ENCODE measurements around the gene TSPYL4.
A peak's percentile ranks its signal among the peaks of the same experiment; 100 is the strongest.

Gene TSPYL4

DNA sequence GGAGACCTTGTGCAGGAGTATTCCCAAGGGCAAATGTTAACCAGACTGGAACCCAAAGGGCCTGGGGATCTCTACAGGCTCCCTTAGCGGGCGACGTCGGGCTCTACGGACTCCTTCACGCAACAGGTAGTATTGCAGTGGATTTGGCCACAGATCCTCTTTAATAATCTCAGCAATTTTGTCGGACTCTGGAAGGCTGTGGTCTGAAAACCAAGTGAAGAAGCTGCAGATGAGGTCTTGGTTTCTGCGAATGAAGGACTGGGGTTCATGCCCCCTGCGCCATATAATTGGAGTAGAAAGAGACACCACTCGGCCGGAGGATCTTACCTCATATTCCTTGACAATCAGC, 24.6 kb upstream of the TSPYL4 start:
- no peak for DNase-seq (ENCODE audit: low read depth, low spot score)
- peak overlapping the region; percentile 83 for H3K4me3 ChIP-seq (ENCODE audit: low read length)

DNA sequence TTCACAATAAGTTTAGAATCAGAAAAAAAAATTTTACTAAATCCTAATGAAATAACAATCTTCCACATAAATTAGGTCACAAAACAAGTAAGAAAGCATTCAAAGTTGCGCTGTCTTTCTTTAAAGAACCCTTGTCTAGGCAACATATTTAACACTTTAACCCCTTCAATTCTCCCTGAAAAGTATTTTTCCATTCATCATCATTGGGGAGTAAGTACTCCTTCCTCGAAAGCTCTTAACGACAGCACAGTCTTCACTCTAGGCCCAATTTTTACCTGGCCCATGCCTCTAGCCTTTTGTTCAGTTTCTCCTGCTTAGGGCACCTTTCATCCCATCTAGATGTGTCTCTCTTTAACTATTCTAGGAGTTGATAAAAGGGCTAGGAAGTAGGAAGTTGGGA, 23.2 kb upstream of the TSPYL4 start:
- no peak for DNase-seq (ENCODE audit: low read depth, low spot score)
- H3K4me3 ChIP-seq (ENCODE audit: low read length), result no peak overlapping the region

DNA sequence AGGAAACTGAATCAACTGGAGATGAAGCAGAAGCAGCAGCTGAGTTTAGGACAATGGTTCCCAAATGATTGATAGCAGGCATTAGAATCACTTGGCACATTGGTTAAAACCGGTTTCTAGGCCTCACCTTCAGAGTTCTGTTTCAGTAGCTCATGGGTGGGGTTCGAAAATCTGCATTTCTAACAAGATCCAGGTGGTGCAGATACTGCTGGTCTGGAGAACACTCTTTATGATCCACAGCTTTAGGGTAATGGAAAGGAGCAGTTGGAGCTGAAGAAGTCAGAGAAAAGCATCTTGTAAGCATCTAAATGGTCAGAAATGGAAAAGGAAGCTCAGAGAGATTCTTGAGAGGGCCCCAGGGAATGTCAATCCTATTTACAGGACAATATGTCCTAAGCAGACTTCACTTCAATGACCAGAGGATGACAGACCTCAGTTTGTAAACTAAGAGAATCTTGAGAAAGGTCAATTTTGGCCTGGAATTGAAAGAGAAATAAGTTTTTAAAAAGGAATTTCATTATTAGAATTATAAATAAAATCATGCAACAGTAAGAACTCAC, 17.4 kb upstream of the TSPYL4 start:
- DNase-seq (ENCODE audit: low read depth, low spot score), result no peak
- H3K4me3 ChIP-seq (ENCODE audit: low read length), result no peak overlapping the region

DNA sequence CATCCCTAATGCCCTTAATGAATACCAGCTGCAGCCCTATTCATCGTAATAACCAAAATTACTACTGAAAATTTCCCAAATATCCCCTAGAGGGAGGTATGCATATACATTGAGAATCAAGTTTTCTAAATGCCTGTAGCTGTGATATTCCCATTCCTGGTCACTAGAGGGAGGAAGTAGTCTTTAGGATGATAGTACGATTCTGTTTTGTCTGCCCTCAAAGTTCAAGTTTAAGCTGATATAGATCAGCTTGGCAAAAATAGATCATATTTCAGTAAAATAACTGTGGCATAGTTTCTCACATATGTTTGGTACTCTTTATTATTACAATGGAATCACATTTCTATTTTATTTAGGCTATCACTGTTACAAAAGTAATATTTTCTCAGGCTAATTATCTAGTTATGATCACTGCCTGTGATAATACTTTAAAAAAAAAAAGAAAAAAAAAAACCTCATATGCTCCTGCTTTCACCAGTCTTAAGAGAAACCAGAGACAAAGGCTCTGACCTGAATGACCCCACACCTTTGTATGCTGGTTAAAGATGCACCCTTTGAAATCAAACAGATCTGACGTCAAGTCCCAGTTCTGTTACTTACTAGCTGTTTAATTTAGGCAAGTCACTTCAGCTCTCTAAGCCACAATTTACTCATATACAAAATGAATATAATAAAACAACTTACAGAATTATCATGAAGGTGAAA, 14.9 kb upstream of the TSPYL4 start:
- no peak overlapping the region for H3K4me3 ChIP-seq (ENCODE audit: low read length)
- peak; percentile 70 for DNase-seq (ENCODE audit: low read depth, low spot score)

DNA sequence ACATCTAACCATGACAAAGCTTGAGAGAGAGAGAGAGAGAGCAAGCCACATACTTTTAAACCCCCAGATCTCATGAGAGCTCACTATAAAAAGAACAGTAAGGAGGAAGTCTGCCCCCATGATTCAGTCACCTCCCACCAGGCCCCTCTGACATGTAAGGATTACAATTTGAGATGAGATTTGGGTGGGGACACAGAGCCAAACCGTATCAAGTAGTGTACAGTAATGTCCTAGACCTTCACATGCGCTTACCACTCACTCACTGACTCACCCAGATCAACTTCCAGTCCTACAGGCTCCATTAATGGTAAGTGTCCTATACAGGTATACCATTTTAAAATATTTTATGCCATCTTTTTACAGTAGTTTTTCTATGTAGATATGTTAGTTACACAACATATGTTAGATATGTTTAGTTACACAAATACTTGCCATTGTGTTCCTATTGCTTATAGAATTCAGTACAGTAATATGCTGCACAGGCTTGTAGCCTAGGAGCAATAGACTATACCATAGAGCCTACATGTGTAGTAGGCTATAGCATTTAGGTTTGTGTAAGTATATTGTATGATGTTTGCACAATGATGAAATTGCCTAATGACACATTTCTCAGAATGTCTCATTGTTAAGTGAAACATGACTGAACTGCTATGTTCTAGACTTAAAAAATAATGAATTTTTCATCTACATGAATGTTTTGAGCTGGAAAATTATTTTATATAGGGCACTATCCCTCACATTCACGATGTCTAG, 14.1 kb upstream of the TSPYL4 start:
- no peak for DNase-seq (ENCODE audit: low read depth, low spot score)
- H3K4me3 ChIP-seq (ENCODE audit: low read length), result no peak overlapping the region

DNA sequence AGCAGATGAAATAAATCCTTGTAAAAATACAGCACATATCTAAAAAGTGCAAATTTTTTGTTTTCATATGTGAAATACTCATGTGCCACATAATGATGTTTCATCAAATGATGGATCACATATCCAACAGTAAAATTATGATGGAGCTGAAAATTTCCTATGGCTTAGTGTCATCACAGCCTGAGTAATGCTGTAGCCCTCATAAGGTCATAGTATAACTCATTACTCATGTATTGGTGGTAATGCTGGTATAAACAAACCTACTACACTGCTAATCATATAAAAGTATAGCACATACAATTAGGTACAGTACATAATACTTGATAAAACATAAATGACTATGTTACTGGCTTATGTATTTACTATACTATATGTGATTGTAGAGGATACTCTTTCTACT, 12.9 kb upstream of the TSPYL4 start:
- no peak for DNase-seq (ENCODE audit: low read depth, low spot score)
- no peak overlapping the region for H3K4me3 ChIP-seq (ENCODE audit: low read length)

DNA sequence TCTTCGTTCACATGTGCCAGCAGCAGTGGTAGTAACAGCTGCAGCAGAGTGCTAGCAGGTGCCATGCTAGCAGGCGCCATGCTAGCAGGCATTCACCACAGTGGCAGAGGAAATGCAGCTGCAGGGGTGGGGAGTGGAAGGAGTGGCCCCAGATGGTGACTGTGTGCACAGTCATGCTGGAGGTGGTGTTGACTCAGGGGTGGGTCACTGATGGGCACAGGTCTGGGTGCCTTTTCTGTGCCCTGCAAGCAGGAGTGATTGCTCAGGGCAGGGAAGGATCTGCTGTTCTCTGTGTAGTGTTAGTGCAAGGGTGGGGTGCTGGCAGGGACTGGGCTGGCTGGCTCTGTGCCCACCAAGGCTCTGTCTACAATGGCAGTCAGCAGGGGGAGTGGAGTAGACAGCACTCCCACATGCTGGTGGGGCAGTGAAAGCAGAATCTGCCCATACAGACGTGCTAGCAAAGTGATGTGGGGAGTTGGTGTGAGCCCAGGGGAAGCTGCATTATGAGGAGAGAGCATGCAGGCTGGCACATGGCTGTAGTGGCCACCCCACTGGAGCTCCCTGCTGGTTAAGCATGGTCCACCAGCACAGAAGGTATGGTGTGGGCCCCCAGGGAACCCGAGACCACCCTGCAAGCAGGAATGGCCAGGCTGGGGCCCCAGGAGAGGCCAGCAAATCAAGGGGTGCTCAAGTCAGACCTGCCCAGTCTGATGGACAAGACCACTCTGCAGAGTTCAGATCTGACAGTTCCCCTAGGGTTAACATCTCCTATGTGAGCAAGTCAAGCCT, 11.4 kb upstream of the TSPYL4 start:
- H3K4me3 ChIP-seq (ENCODE audit: low read length), result no peak overlapping the region
- DNase-seq (ENCODE audit: low read depth, low spot score), result peak; percentile 41

DNA sequence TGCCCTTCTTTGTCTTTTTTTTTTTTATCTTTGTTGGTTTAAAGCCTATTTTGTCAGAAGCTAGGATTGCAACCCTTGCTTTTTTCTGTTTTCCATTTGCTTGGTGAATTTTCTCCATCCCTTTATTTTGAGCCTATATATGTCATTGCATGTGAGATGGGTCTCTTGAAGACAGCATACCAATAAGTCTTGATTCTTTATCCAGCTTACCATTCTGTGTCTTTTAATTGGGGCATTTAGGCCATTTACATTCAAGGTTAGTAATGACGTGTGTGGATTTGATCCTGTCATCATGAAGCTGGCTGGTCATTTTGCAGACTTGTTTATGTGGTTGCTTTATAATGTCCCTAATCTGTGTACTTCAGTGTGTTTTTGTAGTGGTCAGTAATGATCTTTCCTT, 9.5 kb upstream of the TSPYL4 start:
- DNase-seq (ENCODE audit: low read depth, low spot score), result no peak

DNA sequence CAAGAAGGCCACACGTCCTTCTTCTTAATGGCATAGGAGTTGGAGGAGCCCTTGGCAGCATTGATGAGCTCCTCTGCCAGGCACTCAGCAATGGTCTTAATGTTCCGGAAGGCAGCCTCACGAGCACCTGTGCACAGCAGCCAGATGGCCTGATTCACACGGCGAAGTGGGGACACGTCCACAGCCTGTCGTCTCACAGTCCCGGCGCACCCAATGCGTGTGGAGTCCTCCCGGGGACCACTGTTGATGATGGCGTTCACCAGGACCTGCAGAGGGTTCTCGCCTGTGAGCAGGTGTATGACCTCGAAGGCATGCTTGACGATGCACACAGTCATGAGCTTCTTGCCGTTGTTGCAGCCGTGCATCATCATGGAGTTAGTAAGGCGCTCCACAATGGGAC, 4.6 kb upstream of the TSPYL4 start:
- DNase-seq (ENCODE audit: low read depth, low spot score), result no peak
- H3K4me3 ChIP-seq (ENCODE audit: low read length), result no peak overlapping the region

More for the DNA sequence above, 9.5 kb upstream of the TSPYL4 start:
- H3K4me3 ChIP-seq (ENCODE audit: low read length), result no peak overlapping the region

DNA sequence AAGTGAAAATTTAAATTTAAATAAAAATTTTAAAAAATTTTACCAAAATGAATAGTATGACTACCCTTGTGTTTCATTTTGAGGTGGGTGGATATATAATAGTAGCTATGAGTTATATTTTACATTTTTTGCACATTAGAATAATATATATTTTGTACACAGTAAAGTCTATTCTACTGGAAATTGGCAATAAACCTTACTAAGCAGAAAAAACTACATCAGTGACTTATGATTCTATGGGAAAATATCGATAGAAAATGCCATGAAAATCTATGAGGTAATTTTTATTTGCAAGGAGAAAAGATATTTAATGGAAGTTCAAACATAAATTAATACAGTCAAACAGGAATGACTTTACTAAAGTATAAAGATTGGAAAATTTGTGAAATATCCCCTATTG, 2.8 kb upstream of the TSPYL4 start:
- H3K4me3 ChIP-seq (ENCODE audit: low read length), result no peak overlapping the region
- no peak for DNase-seq (ENCODE audit: low read depth, low spot score)

DNA sequence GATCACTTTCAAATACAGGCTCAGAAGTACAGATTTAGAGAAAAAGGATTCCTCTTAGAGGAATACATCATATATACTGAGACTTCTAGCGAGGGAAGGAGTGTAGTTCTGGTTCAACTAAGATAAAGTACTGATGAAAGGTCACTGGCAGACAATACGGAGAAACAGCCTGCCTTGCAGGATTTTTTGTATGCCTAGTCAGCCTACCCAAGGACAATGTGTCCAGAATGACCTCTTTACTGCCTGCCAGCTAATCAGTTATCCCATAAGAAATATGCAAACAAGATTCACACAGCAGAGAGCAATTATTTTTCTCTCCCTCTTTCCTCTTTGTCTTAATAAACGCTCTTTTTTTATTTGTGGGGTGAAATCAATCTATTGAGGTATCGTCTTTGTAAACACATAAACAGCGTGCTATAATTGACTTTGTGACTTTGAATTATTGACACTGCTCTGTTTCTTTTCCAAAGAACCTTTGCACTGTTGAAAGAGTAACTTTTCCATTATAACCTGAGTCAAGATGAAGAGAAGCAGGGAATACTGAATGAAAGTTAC, 1.4 kb upstream of the TSPYL4 start:
- no peak for DNase-seq (ENCODE audit: low read depth, low spot score)
- H3K4me3 ChIP-seq (ENCODE audit: low read length), result no peak overlapping the region

DNA sequence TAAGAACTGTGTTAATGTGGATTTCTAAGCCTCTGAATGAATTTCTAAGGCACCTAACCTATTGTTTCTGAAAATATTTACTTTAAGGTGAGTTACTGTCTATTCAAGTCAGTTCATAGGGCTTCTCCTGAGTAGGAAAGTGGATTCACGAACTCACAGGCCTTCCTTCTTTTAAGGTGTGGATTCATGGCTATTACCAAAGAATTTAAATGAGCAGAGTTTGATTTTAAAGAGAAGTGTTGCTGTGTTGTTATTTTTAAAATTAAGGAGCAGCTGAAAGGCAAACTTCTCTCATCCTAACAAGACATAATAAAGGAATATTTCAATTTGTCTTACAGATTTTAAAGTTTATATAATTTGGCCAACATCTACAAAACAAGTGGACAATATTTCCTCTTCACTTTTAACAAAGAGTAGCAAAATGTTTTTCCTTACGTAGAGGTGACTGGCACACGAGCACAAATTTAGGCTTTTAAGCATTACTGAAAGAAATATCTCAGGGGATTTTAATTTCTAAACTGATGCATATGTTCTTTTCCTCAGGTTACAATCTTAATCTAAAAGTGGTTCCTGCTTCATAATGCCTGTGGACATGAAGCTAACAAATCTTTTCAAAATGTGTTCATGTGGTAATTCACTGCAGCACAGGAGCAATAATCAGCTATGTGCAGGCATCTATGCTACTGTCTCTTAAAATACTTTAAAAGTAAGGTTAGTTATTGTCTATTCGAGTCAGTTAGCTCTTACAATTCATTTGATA, 602 bp upstream of the TSPYL4 start:
- peak overlapping the region; percentile 95 for H3K4me3 ChIP-seq (ENCODE audit: low read length)
- no peak for DNase-seq (ENCODE audit: low read depth, low spot score)

DNA sequence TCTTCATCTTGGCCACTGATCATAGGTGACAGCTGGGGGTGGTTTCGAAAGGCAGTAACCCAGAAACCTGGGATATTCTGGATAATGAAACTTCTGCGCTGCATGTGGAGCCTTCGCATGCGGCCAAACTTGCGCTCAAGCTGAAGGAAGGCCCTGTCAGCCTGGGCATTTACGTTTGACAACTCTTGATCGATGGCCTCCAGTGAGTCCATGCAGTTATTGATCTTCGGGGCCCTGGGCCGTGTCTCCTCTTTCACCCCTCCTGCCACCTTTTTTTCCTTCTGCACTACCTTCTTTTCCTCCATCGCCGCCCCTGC, 729 bp downstream of the TSPYL4 start:
- DNase-seq (ENCODE audit: low read depth, low spot score), result no peak
- H3K4me3 ChIP-seq (ENCODE audit: low read length), result peak overlapping the region; percentile 95

DNA sequence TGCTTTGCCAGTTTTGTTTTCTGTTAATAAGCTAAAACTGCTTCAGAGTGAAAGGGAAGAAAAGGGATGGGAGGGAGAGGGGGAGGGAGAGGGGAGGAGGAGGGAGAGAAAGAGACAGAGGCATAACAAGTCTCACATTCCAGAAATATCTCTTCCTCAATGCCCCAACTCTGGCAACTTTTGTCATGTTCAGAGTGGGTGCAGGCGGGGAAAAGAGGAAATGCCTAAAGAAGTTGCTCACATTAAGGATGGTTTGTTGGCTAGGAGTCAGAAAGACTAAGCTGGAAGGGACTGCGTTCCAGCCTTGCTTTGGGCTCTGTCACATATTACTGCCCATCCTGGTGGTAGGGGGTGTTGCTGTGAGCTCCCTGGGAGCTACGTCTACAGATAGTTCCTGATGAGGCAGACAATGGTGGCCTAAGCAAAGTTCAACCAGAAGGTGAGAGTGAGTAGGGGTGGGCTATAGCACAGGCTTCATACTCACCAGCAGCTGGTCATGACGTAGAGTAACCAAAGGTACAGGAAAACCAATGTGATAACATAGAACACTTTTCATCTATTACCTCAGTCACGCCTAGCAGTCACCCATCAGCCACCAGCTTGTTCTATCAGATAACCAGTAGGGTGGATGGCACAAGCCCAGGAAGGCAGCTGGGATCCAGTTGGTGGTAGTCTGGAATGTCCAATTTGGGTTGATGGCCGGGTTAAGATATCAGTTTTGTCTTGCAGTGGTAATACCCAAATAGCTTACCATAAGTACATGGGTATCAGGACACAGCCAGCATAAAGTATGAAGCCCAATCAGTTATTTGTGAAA, 2.1 kb downstream of the TSPYL4 start:
- no peak overlapping the region for H3K4me3 ChIP-seq (ENCODE audit: low read length)
- DNase-seq (ENCODE audit: low read depth, low spot score), result no peak

DNA sequence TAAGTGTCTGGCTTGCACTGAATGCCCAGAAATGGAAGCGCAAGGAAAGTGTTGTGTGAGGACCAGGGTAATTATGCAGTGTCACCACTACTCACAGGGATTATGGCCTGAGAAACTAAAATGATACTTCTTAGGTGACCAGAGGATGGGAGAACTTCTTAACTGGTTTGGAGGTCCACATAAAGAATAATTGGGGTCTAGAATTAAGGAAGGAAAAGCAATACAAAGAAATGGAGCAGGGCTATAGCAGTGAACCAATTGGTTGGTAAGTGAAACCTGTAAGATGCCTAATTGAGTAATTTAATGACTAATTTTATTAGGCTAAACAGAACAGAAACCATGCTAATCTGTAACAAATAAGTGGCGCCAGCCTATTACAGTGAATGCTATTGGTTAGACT, 5.3 kb downstream of the TSPYL4 start:
- DNase-seq (ENCODE audit: low read depth, low spot score), result no peak
- H3K4me3 ChIP-seq (ENCODE audit: low read length), result no peak overlapping the region

DNA sequence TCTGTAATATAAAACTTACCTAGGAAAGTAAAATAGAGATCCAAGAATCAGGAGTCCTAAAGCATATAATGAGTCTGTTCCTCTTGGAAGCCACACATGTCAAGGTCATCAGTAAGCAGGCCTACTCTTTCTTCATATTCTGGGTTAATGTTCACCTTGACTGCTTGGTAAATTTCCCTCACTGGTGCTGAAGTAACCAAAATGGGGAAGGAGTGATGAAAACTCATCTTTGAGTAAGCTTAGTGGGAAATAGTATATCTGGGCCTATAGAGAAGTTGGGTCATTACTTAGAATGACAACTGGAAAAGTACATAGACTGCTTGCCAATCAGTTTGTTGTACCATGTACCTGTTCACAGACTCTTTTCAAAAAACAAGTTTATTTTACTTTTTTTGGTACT, 6.6 kb downstream of the TSPYL4 start:
- no peak for DNase-seq (ENCODE audit: low read depth, low spot score)
- H3K4me3 ChIP-seq (ENCODE audit: low read length), result no peak overlapping the region

DNA sequence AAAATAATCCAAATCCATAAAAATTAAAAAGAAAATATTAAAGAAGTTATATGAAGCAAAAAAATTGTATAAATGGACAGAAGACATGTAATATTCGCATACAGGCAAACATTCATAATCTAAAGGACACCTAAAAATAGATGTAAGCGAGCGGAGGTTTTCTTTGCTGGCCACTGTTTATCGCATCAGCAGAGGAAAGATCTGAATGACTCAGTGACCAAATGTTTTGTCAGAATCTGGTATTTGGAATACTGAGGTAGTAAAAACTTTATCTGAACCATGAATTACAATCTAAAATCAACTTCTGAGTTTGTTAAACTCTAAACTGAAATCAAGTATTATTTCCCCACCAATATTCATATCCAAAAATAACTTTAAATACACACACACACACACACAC, 7.8 kb downstream of the TSPYL4 start:
- H3K4me3 ChIP-seq (ENCODE audit: low read length), result no peak overlapping the region
- DNase-seq (ENCODE audit: low read depth, low spot score), result no peak

DNA sequence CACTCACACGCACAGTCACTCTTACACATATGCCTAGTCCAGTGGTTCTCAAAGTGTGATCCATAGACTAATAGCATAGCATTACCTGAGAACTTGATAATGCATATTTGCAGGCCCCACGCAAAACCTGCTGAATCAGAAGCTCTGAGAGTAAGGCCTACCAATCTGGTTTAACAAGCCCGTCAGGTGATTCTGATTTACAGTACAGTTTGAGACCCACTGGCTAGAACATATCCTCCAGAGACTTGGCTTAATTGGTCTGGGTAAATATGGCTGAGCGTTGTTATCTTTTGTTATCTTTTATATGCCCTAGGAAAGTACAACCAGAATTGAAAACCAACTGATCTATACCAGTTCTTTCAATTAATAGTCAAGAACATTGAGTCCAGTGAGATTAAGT, 9.6 kb downstream of the TSPYL4 start:
- no peak overlapping the region for H3K4me3 ChIP-seq (ENCODE audit: low read length)
- no peak for DNase-seq (ENCODE audit: low read depth, low spot score)
